Activated T-helper 9 cell treated with anti-CD3 and anti-CD28 coated beads, Interleukin-2, amount 50 U/mL, for 16 hours (primary cell): ENCODE measurements around the gene UPF3B.
"Not testable (repeated sequence)": the region's sequence is repeated elsewhere in the genome, so short reads cannot be mapped to it uniquely, and the experiment has no call there.

ENCODE experiments used
- DNase-seq: peaks from one replicate; pipeline ENCODE4 v3.0.0-alpha.2; 2020; ENCODE audit warnings: low read depth

The UPF3B gene

GRCh38 chrX:119826399-119826959 lies 26.3 kb downstream of the UPF3B start:
- DNase-seq, result no peak

GRCh38 chrX:119824221-119824620 lies 28.5 kb downstream of the UPF3B start:
- not testable (repeated sequence) for DNase-seq

GRCh38 chrX:119821703-119822102 lies 31.1 kb downstream of the UPF3B start:
- not testable (repeated sequence) for DNase-seq

- no peak for DNase-seq
These were observed 35.6 kb downstream of the UPF3B start for GRCh38 chrX:119817130-119817690.

GRCh38 chrX:119816300-119816699 lies 36.5 kb downstream of the UPF3B start:
- no peak for DNase-seq

- DNase-seq, result no peak
These were observed 43.5 kb downstream of the UPF3B start for GRCh38 chrX:119809185-119809666.

- DNase-seq, result not testable (repeated sequence)
These were observed 44.3 kb downstream of the UPF3B start for GRCh38 chrX:119808461-119808860.

GRCh38 chrX:119802546-119802945 lies 50.2 kb downstream of the UPF3B start:
- DNase-seq, result no peak

- no peak for DNase-seq
These were observed 51.2 kb downstream of the UPF3B start for GRCh38 chrX:119801253-119802221.

GRCh38 chrX:119791437-119792231 lies 61.1 kb downstream of the UPF3B start, which contains the start of gene RPL39:
TSS of gene RPL39 (minus strand) at chrX:119791630. CDS start at chrX:119791576, 54 bp downstream.
- DNase-seq, result peak; percentile 70

- DNase-seq, result peak; percentile 28
These were observed 61.8 kb downstream of the UPF3B start for GRCh38 chrX:119790977-119791436.

GRCh38 chrX:119784747-119785446 lies 67.9 kb downstream of the UPF3B start:
- peak; percentile 27 for DNase-seq
